ENCODE results near the gene WDFY1. TPM values are rescaled to one million over a fixed set of nuclear protein-coding genes. Genes with fewer than 3 reads are reported as not detected.

Gene WDFY1
- total RNA-seq, 1 donor from 2014 or later = 154 TPM

DNA sequence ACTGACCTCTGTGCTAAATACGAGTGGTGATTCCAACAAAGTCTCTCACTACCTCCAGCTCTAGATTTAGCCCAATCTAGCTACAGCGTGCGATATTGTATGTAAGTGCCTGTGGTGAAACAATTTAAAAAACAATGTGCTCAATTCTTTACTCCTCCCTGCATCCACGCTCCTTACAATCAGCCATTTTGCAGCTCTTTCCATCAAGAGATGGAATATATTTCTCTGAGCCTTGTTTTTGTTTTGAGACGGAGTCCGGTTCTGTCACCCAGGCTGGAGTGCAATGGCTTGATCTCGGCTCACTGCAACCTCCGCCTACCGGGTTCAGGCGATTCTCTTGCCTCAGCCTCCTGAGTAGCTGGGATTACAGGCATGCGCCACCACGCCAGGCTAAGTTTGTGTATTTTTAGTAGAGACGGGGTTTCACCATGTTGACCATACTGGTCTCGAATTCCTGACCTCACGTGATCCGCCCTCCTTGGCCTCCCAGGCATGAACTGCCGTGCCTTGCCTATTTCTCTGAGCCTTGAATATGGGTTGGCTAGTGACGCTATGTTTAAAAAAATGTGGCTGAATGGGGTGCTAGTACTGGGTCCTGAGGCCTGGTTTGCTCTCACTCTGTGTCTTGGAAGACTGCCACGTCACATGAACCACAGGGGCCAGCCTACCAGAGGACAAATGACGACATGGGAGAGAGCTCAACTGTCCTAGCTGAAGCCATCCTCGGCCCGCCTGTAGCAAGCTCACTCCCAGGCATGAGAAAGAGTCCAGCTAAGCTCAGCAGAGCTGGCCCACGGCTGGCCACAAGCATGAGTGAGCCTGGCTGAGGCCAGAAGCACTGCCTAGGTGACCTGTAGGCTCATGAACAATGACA lies 14.8 kb downstream of the WDFY1 start:
- no peak for DNase-seq (ENCODE audit: low read depth, low spot score)

DNA sequence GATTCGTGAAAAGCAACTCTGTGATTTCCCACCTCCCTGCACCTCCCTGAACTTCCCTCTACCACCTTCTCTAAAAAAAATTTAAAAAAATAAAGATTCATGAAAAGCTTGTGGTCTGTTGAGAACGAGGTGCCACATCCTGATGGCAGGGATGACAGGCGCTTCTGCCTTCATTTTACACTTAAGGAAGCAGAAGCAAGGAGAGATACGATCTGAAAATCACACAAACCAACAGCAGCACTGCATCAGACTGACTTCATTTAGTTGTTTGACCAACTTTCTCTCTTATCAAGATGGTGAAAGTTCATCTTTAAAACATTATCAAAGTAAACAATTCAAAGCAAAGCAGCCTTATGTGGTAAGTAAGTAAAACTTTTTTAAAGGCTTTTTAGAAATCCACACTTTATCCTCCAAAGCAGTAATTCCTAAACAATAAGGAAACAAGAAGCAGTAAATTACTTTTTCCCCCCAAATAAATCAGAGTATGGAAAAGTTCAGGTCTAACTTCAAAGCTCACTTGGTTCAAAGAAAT lies 15.5 kb downstream of the WDFY1 start:
- DNase-seq (ENCODE audit: low read depth, low spot score) = no peak

DNA sequence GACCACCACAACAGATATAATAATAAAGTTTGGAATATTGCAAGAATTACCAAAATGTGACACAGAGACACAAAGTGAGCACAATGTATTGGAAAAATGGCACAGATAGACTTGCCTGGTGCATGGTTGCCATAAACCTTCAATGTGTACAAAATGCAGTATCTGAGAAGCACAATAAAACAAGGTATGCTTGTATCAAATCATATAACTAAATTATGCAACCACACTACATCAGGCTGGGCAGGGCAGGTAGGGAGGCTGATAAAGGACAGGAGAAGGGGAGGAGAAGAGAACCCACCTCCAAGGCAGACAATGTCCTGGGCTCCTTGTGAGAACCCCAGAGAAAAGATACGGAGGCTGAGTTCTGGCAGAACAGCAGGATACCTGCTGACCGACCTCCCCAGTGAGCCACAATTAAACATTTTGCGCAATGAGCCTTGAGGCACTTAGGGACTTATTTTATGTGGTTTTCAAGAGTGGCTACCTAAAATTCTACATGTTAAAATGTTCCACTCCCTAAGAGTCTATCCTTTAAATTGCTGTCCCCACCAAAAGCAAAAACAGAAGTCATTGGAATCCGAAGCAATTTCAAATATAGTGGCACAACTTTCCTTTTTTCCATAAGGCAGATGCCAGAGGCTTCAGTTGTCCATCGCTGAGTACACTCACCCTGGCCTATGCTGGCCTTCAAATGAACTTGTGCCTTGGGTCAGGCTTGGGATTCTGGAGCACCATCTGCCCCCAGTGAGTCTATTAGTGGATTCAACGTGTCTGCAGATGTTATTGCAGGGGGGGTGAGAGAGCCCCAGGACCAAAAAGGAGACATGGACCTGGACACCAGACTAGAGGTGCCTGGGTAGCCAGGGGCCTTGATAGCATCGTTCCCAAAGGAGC lies 16.8 kb downstream of the WDFY1 start:
- DNase-seq (ENCODE audit: low read depth, low spot score) = no peak

DNA sequence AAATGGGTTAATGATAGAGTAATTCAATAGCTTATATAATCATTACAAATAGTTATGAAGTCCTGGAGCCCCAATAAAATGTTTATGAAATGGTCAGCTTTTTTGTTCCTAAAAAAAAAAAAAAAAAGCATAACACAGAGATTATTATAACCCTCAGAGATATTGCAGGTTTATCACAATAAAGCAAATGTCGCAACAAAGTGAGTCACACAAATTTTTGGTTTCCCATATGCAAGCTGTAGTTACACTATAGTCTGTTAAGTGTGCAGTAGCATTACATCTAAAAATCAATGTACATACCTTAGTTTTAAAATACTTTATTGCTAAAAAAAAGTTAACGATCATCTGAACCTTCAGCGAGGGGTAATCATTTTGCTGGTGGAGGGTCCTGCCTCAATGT lies 20.0 kb downstream of the WDFY1 start:
- DNase-seq (ENCODE audit: low read depth, low spot score) = no peak

DNA sequence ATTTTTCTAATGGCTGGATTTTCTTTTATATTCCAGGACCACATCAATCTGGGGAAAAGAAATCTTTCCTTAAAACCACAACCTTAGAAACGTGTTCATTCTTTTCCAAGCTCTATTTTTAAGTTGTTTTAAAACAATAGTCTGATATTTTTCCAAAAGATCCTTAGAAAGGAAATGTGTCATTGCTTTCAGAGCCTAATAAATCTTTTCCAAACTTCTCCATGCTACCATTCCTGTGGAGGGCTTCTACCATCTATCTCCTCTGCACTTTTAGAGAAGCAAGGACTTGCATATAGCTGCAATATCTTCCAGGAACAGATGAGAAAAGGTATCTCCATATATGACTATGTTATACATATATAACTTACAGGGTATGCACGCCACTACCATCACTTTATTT lies 21.2 kb downstream of the WDFY1 start:
- no peak for DNase-seq (ENCODE audit: low read depth, low spot score)

DNA sequence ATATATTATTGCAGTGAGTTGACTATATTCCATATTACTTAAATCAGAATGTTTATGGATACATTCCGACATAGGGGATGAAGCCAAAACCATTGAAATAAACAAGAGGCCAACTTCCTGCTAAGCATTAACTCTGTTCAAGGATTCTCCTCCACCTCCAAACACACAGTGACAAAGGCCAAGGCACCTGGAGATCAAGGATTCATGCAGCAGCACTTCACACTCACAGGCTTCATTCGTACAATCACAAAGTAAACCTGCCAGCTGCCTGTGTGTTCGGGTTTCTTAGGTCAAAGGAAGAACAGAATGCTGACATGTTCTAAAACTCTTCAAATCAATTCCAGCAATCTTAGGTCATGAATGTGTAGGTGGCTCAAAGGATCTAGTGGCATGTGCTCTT lies 22.8 kb downstream of the WDFY1 start:
- no peak for DNase-seq (ENCODE audit: low read depth, low spot score)

DNA sequence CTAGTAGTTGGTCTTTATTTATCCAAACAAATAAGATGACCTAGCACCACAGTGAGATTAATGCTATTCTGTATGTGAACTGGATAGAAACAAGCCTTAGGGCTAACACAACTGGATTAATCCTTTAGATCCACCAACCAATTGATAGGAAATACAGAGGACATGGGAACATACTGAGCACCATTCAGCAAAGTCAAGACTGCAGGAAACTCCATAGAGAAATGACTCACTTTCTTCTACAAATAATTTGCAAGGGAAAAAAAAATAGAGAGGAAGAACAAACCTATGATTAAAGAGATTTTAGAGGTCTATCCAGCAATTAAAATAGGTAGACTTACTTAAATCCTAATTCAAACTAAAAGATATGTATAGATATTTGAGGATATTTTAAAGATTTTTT lies 23.9 kb downstream of the WDFY1 start:
- DNase-seq (ENCODE audit: low read depth, low spot score) = no peak

DNA sequence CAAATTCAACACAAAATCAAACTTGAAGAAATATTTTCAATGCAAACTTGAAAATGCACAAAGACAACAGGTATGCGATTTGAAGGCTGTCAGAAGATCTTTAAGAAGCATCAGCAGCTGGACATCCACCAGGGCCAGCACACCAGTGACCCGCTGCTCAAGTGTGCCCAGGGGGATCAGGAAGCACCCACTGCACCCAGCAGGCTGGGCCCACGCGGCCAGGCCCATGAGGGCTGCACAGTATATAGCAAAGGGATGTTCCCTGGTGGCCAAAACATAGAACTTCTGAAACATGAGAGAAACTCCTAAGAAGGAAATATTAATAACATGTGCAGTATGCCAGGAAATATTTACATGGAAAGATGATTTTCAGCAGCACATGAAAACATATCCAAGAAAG lies 25.0 kb downstream of the WDFY1 start:
- no peak for DNase-seq (ENCODE audit: low read depth, low spot score)

DNA sequence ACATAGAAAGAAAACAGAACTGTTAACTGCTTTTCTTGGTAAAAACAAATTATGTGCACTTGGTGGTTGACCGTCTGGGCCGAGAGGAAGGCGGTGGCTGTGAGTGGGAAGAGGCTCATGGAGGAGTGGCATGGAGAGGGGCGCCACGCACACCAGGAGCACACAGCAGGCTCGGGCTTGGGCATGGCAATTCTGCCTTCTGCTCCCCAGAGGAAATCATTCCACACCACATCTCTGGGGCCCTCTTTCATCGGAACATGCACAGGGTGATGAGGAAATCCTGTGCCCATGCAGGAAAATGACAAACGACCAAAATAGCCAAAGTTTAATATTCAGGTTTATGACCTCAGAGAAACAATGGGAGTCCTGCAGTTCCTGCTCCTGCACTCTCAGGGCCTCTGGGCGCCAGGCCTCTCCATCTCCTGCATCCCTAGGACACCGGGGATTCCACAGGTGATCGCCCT lies 26.4 kb downstream of the WDFY1 start:
- no peak for DNase-seq (ENCODE audit: low read depth, low spot score)

DNA sequence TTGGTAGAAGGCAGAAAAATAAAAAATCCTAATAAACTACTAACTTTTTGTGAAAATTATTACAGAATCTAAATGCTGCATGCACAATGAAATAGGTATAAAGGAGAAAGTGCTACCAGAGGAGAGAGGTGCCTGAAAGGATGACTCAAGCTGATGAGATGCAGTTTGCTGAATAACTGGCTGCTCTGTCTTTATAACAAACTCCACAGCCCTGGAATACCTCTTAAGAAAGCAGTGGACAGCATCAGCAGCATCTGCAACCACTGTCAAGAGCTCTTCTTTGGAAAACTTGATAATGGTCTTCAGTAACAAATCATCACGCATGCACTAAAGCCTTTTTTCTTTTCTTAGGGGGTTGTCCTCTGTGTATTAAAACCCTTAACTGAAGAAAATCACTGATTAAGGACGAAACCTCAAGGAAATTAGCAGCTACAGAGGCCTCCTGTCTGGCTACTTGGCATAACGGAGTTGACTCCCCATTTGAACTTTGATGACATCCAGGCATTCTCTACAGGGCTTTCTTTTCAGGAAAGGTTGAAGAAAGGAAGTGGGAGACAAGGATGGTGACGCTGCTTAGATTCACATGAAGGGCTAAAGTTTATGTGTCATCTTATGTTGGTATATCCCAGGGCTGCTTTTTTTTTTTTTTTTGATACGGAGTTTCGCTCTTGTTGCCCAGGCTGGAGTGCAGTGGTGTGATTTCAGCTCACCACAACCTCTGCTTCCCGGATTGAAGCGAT lies 28.8 kb downstream of the WDFY1 start:
- no peak for DNase-seq (ENCODE audit: low read depth, low spot score)

DNA sequence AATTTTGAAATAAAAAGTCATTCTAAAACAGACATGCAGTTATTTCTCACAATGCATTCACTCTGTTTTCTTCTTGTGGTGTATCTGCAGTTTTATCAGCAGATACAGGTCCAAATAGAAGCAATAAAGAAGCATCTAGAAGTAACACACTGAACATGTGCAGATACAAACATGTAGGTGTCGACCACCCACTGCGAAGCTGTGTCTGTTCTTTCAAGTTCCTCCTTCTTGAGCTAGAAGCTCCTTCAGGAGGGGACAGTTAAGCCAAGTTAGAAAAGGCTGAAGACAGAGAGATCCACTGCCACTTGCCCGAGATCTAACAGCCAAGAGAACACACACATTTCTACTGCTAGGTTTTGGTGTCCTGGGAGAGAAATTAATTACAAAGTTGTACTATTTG lies 30.1 kb downstream of the WDFY1 start:
- no peak for DNase-seq (ENCODE audit: low read depth, low spot score)

DNA sequence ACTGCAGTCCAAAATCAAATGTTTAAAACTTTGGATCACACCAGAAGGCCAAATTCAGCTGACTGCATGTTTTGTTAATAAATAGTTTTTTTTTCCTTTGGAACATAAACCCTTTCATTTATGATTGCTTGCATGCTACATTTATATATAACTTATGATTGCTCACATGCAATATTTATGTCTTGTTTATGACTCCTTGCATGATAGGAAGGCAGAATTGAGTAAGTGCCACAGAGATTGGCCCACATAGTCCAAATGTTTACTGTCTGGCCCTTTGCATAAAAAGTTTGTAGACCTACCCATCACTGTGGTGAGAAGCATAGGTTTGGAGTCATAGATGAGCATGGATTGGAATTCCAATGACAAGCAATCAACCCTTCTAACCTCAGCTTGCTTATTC lies 30.8 kb downstream of the WDFY1 start:
- no peak for DNase-seq (ENCODE audit: low read depth, low spot score)

DNA sequence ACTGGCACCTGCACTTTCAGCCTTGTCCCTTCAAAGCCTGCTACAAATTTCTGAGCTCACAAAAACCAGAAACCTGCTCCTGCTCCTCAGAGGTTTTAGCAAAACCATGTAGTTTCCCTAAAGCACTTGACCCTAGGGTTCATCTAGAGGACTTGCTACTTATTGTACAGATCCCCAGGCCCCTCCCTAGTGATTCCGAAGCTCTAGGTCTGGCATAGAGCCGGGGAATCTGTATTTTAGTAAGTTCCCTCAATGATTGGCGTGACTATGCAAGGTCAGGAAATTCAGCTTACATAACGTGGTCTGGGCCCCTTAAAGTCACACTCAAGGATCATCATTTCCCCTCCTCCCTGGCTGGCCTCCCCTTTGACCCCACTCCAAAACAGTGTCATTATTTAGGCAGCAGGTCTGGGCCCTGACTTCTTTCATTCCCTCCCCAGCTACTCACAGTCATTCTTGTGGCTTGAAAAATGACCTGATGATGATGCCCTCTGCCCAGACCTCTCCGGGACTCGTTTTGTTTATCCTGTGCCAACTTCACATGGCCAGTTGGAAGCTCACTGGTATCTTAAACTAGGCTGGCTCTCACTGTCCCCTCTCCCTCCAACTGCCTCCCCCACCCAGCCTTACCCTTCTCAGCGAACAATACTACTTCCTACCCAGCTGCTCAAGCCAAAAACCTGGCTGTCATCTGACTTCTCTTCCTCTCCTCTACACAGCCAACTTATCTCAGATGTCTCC lies 36.0 kb downstream of the WDFY1 start:
- DNase-seq (ENCODE audit: low read depth, low spot score) = no peak

DNA sequence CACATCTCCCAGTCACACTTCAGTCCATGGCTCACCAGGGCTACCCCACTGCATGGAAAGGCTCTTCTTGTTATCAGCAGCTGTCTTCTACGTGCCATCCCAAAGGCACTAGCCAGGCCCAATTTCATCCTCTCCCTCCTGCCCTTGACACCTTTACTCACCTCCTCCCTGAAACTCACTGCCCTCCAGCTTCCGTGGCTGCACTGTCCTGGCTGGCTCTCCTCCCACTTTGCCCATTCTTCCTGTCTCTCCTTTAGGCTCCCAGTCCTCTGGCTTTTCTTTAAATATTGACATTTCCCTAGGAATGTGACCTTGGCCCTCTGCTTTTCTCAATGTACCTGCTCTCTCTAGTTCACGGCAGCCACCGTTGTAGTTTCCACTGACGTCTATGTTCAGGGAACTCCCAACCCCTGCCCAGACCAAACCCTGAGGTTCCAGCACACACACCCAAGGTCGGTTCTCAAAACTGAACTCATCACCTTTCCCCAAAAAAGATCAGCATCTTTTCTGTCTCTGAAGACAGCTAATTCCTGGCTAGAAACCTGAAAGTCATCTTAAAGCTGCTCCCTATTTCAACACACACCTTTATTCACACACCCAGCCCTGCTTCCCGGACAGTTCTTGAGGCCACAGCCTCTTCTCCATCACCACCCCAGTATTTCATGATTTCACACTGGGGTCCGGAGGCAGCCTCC lies 36.7 kb downstream of the WDFY1 start:
- no peak for DNase-seq (ENCODE audit: low read depth, low spot score)

DNA sequence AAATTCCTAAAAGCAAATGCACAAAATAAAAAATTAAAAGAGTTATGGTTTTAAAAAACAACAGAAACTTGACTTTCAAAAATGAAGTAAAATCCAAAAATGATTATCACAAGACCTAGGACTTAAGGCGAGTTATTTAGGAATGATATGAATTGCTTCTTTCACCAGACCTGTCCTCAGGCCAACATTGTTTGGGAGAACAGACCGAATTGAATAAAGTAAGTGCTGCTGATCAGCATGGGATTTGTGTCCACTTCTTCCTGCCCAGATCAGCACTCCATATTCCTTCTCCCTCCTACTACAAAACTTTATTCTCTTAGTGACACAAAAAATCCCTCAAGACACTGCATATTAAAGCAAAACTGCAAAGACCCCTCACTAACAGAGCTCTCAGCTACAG lies 39.1 kb downstream of the WDFY1 start:
- no peak for DNase-seq (ENCODE audit: low read depth, low spot score)

DNA sequence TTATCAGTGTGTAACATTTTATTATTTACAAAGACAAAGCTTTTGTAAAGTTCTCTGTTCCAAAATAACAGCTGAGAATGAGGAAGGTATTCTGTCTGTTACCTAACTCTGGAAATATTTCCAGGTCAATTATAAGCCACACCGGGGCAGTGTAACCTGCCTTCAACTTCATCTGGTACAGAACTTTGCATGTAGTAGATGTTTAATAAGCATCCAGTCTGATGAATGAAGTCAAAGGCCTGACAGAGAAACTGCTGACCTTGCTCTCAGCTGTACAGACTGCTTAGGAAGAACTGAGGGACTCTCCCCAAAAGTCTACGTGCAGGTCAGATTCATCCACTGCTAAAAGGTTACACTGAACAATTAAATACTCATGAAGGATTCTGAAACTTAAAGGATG lies 43.3 kb downstream of the WDFY1 start:
- DNase-seq (ENCODE audit: low read depth, low spot score) = no peak

DNA sequence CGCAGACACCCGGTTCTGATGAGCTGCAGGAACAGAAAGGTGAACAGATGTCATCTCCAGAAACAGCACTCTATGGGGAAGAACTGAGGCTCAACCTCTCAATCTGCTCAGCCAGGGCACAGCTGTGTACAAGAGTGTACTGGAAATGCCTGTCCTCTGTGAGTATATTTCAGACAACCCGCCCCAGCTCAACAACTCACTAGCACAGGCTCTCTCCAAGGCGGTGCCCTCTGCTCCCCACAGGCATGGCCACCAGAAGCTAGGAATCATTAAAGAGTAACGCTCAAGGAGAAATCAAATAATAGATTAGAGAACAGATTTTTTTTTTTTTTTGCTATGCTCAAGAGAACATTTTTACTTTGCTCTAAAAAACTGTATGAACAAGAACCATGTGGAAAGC lies 43.8 kb downstream of the WDFY1 start:
- no peak for DNase-seq (ENCODE audit: low read depth, low spot score)

DNA sequence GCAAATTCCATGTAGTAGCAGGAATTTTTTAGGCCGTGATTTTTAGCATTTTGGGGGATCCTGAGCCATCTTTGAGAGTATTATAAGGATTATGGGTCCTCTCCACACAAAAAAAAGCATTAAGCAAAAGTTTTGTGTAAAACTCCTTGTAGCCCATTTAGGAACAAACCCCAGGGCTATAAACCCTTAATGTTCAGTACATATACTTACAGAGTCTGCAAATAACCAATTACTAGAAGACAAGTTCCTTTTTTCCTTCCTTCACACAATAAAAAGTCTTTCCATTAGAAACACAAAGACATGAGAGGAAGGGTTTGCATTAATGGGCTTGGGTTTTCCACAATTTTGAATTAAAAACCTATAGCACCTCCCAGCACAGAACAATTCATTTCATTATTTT lies 44.6 kb downstream of the WDFY1 start:
- DNase-seq (ENCODE audit: low read depth, low spot score) = no peak

DNA sequence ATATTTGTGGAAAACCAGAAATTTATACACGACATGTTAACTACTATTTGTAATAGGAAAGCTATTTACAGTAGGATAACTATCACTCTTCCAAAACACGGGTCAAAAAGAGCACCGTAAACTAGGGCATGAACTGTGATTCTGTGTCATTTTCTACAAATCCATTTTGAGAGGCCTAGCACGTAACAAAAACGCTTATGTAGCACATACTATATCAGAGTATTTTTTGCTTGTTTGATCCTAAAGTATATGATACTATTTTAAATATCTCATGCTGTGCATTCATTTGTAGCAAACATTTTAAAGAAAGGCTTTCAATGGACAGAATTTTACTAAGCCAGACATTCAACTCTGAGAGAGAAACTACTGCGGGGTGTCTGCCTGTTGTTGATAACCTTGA lies 45.1 kb downstream of the WDFY1 start:
- DNase-seq (ENCODE audit: low read depth, low spot score) = no peak

DNA sequence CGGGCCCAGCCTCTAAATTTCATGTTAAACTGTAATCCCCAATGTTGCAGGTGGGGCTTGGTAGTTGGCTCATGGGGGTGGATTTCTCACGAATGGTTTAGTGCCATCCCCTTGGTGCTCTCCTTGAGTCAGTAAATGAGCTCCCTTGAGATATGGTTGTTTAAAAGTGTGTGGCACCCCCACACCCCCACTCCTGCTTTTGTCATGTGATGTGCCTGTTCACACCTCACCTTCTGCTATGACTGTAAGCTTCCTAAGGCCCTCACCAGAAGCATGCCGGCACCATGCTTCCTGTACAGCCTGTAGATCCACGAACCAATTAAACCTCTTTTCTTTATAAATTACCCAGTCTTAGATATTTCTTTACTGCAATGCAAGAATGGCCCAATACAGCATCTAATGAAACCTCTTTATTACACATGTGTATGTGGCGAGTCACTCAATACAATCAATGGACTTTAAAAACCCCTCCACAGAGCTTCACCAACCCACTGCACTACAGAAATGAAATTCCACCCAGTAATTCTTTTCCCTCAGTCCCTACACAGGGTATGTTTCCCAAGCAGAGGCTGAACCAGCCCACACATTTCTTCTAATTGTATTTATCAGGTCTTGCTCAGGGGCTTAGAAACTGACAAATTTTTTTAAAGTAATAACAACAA lies 47.3 kb downstream of the WDFY1 start:
- no peak for DNase-seq (ENCODE audit: low read depth, low spot score)

Data from pulmonary artery endothelial cell (primary cell).